ENCODE results near the gene ANKRD33B.

GRCh38 chr5:10599862-10600284 is 36.0 kb downstream of the ANKRD33B start:
- no peak for TF ChIP-seq POLR2A (IDR thresholded peaks at IDR 0.05)
- TF ChIP-seq CTCF (IDR thresholded peaks at IDR 0.05): no peak
- TF ChIP-seq POLR2AphosphoS5 (IDR thresholded peaks at IDR 0.05; ENCODE audit: insufficient read depth in 1 of 2, low read depth in 1 of 2): no peak

Data from vagina (tissue), 2 donors.